GDM1 (cell line): ENCODE measurements around the gene CAMK1D.
"Not testable (repeated sequence)": the region's sequence is repeated elsewhere in the genome, so short reads cannot be mapped to it uniquely, and the experiment has no call there.

ENCODE experiments used
- DNase-seq: peaks from one replicate; lab custom pipeline; 2025; lab: John Stamatoyannopoulos, UW

Gene CAMK1D

DNA sequence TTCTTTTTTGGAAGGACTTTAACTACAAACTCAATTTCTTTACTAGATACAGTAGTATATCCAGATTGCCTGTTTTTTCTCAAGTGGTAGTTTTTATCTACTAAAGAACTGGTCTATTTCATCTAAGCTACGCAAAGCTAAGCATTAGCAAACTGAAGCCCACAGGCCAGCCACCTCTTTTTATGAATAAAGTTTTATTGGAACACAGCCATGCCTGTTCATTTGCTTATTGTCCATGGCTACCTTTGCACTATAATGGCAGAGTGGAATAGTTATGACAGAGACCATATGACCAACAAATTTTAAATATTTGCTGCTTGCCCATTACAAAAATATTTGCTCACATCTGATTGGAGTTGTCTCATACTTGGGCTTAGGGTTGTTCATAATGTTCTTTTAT lies 168.7 kb downstream of the CAMK1D start:
- DNase-seq: no peak

DNA sequence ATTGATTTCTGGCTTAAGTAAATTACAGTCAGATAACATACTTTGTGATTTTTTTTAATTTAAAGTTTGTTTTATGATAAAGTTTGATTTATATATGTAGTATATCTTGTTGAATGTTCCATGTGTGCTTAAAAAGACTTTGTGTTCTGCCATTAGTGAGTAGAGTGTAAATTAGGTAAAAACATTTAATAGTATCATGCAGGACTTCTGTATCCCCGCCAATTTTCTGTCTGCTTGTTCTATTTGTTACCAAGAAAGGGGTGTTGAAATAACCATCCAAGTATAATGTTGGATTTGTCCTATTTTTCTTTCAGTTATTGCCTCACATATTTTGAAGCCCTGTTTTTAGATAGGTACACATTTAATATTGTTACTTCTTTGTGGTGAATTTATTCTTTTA lies 172.1 kb downstream of the CAMK1D start:
- DNase-seq: no peak

DNA sequence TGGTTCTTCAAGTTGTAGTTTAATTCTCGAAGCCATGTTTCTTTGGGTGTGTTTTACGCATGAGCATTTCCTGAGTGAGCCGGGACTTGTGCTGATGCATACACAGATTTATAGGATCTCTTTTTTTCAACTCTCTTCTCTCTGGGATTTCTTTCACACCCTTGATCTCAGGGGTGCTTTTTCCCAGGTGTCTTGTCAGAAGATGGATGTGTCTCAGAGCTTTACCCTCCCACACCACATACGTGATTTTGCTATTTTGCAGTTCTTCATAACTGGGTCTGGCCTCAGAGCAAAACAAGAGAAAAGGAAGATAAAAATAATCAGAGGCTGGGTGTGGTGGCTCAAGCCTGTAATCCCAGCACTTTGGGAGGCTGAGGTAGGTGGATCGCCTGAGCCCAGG lies 177.0 kb downstream of the CAMK1D start:
- DNase-seq: no peak

DNA sequence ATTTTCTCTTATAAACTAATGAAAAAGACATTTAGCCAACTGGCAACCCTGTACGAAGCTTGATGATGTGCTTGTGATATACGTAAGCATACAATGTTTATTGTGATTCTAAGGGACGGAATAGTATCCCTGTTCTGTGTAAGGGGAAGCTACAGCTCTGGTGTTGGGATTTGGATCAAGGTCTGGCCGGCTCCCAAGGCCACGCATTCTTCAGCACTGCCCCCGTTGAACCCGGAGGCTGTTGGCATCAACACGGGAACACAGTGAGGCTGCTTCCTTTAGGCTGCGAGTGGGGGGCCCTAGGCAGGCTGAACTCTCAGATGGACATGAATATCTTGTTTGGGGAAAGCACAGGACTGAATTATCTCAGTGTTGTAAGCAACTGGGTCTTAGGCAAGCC lies 180.6 kb downstream of the CAMK1D start:
- DNase-seq: no peak

DNA sequence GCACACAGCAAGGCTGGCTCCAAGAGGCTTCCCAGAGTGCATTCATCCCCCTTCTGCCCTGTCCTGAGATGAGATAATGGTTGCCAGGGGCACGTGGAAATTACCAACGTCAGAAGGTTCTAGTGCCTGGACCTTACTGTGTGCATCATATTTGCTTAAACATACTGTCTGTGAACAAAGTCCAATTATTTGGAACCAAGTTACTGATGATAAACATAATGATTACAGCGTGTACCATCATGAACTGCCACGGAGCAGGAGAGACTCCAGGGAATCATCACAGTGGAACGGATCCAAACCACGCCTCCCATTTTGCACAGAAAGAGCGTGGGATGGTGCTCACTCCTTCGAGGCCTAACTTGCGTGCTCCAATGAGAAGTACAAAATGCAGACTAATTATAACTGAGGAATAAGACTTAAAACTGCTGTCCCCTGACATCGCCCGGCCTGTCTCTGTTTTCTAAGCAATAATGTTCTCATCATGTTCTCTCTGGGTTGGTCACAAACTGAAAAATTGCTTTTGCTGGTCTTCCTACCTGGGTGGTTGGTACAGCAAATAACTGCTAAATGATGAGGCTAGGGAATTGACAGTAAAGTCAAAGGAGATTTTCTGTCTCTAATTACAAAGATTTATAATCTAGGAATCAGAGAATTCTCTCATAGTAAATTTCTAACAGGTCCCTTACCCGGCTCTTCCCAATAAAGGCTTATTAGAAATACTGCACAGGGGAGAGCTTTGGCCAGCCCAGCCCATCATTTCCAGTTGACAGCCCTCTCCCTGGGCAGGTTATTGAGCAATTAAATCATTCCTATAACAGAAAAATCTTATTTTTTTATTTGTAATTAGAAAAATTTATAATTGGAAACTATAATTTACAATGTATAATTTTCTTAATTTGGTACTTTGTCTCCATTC lies 182.2 kb downstream of the CAMK1D start:
- no peak for DNase-seq

DNA sequence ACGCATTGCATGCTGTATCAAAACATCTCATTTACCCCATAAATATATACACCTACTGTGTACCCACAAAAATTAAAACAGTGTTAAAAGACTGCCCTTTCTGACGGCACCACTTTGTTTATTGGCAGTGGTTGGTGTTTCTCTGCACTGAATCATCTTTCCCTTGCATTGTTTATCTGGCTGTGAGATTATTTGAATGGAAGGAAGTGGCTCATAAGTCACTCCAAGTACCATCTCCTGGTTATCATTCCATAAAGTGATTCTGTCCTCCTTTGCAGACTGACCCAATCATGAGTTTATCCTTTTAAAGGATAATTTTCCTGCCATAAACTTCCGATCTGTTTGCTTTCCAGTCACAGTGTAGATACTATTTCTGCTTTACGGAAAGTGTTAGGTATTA lies 183.8 kb downstream of the CAMK1D start:
- no peak for DNase-seq

DNA sequence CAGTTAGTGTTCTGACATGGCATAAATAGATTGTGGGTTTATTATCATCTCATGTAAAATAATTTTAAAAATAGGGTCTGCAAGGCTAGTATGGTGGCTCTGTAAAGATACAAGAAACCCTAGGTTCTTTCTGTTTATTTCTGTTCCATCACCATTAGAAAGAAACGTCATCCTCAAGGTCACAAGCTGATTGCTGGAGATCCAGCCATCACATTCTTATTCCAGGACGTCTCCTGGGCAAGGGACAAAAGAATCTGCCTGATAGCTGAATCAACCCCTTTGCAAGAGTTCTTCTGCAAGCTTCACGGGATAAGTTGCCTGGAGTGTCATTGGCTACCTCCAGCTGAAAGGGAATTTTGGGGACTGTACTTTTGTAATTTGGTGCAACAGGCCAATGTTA lies 184.4 kb downstream of the CAMK1D start:
- DNase-seq: no peak

DNA sequence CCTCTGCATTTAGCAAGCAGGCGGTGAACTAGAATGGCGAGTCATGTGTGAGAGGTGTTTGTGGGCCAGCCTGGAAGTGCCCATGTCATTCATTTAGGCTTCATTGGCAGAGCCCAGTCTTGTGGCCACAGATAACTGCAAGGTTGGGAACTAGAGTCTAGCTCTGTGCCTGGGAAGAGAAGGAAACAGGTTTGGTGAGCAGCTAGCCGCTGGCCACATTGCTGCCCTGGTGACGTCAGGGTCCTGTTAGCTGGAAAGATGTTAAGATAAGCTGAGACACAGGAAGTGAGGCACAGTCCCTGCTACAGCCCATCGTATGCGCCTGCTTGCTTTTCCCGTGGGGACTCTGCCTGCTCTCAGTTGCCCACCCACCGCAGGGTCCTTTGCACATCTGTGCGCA lies 185.5 kb downstream of the CAMK1D start:
- no peak for DNase-seq

DNA sequence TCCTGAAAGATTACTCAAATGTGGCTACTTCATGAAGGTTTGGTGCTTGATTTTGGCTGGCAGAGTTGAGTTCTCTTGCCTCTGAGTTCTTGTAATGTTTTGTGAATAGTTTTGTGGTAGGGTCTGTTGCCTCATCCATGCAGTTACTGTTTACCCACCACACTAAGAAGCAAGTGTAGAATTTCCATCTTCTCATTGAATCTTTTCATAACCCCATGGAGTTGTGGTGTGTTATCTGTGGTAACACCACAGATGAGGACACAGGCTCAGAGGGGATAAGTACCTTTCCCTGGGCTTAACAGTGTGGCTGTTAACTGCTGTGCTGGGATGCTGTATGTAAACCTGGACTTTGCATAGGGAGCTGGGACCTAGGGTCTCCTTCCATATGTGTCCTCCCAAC lies 186.3 kb downstream of the CAMK1D start:
- no peak for DNase-seq

DNA sequence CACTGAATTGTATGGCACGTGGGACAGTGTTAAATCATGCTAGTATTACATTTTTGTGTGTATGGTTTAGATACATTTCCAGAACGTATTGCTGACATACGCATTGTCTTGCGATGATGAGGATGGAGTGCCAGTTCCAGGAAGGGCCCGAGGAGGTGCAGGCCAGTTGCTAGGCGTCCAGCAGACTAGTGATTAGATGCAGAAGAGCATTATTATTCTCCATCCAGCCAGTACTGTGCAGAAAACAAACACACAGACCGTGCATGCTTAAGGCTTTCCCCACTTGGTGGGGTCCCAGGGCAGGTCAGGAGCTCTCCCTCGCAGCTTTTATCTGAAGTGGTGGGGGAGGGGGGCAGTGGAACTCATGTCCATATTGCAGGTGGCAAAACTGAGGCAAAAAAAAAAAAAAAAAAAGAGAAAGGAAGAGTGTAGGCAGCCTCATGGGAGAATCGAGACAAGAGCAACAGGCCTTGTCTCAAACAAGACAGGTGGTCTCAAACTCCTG lies 189.2 kb downstream of the CAMK1D start:
- no peak for DNase-seq

DNA sequence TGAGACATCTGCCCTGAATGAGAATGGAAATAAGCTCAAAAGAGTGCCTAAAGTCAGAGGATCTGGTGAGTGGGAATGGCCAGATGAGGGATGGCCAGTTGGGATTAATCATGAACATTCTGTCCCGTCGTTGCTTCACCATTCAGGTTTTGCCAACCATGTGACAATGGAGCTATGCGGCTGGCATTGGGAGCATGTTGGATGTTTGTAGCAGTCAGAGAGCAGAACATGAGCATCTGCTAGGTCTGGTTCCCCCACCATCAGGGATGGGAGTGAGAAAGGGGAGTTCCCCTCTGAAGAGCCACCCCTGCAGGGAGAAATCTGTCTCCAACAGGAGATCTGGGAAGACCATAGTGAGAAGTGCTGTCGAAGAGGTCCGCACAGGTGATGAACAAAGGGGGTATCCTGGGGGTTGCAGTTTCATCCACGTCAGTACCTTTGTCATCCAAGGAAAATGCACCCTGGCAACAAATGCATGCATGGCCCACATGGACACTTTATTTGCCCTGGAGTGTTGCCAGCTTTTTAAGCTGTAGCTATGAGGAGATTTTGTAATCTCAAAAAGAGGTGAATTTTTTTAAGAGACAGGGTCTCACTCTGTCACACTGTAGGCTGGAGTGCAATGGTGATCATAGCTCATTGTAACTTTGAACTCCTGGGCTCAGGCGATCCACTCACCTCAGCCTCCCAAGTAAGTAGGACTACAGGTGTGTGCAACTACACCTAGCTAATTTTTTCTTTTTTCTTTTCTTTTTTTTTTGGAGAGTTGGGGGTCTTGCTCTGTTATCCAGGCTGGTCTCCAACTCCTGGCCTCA lies 190.2 kb downstream of the CAMK1D start:
- DNase-seq: no peak

DNA sequence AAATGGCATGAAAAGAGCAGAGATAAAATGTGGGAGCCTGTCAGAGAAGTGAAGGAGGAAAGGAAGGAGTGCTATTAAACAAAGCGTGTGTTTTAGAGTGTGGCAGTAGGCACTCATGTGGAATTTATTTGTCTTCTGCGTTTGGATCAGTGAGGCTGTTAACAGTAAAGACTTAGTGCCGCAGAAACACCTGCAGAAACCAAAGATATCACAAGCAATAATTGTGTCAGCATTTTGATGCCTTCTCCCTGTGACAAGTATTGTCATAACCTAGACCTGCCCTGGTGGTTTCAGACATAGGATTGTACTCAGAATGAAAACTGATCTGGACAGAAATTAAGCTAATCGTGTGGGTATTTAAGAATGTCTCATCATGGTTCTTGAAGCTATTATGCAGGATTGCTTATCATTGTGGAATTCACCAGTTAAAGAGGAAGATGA lies 191.0 kb downstream of the CAMK1D start:
- no peak for DNase-seq

DNA sequence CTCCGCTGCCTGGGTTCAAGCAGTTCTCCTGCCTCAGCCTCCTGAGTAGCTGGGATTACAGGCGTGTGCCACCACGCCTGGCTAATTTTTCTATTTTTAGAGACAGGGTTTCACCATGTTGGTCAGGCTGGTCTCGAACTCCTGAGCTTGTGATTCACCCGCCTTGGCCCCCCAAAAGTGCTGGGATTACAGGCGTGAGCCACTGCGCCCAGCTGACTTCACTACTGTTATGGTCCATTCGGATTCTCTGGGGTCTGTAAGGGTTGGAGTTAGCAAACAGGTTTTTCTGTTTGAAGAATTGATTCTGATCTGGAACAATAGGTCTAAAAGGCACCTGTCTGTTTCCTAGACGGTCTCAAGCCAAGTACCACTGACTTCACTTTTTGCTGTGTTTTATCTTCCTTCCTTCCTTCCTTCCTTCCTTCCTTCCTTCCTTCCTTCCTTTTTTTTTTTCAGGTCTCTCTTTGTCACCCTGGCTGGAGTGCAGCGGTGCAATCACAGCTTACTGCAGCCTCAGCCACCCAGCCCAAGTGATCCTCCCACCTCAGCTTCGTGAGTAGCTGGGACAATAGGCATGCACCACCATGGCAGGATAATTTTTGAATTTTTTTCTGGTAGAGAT lies 192.2 kb downstream of the CAMK1D start:
- no peak for DNase-seq

DNA sequence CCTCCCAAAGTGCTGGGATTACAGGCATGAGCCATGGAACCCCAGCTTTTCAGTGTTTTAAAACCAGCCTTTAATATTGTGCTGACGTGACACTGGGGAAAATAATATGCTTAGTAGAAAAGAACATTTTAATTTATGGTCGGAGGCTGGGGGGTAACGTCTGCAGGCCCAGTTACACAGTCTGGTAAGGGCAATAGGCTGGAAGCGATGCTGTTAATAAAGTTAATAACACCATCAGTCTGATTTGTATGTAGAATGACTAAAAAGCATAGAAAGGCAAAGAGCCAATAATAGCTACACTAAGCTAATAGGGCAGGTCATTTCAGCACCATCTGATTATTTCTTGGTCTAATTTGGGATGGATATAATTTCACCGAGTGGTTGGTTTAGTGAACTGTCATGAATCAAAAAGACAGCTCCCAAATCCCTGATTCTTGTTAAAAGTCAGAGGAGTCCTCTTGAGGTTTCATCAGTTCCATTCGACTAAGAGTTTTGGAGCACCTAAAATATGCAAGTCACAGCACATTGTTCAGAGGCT lies 192.9 kb downstream of the CAMK1D start:
- DNase-seq: no peak

DNA sequence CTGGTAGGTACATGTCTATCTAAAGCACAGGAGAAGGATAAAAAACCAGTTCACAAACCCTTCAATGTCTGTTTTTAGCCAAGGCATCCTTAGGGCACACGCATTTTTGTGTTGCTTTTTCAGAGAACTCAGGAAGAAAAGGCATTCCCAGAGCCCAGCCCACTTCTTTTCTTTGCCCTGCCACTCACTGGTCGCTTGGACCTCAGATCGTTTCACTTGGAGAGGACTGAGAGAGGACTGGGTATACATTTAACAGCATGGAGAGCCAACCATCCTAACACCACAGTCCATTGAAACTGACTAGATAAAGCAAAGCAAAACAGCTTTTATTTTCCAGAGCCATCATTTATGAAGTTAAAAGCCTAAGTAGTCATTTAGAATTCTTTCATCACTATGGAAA lies 194.2 kb downstream of the CAMK1D start:
- DNase-seq: no peak

DNA sequence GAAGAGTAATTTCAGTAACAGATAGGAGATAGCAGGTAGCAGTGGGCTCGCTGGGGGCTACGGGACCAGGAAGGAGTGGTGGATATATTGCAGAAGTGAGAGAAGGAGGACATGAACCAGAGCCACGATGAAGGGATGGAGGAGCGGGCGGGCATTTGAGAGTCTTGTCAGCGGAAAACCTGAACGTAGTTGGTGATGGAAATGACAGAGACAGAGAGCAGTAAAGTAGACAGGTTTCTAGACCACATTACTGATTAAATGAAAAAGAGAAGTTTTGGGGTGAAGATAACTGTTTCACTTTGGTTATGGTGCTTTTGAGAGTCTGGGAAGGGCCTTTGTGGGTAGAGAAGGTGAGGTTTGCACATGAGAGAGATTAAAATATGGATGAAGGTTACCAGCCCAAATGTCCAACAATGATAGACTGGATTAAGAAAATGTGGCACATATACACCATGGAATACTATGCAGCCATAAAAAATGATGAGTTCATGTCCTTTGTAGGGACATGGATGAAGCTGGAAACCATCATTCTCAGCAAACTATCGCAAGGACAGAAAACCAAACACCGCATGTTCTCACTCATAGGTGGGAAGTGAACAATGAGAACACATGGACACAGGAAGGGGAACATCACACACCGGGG lies 196.9 kb downstream of the CAMK1D start:
- not testable (repeated sequence) for DNase-seq

DNA sequence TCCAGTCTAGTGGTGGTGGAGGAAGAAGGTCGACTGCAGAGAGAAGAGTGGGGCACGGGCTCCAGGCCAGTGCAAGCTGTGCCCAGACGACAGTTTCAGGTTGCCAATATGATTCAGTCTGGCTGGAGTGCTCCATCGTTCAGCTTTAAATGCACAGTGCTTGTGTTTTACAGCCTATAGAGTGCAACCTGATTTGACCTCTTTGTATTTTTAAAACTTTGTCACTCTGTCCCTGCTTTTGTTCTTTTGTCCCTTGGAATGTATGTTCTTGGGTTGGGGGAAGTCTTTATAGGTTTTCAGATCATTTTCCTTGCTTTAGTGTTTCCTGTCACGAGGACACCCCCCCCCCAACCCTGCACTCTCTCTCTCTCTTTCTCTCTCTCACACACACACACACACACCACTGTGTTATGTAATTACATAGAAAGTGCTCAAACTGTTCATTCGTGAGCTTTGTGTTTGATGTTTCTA lies 198.0 kb downstream of the CAMK1D start:
- DNase-seq: no peak

DNA sequence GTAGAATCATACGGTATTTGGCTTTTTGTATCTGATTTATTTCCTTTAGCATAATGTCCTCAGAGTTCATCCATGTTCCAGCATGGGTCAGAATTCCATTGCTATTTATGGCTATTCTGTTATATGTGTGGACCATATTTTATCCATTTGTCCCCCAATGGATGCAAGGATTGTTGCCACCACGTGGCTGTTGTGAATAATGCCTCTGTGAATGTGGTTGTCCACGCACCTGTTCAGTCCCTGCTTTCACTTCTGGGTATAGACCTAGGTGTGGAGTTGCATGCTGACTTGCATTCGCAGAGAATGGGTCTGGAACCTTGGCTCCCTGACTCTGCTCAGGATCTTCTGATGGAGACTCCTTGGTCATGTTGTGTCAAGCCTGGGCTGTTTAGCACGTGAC lies 199.9 kb downstream of the CAMK1D start:
- no peak for DNase-seq

DNA sequence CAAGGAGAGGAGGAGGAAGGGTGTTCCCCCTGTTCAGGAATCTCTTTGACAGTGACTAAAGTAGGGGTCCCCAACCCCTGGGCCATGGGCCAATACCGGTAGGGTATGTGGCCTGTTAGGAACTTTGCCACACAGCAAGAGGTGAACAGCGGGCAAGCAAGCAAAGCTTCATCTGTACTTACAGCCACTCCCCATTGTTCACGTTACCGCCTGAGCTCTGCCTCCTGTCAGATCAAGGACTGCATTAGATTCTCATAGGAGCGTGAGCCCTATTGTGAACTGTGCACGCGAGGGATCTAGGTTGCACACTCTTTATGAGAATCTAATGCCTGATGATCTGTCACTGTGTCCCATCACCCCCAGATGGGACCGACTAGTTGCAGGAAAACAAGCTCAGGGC lies 201.6 kb downstream of the CAMK1D start:
- DNase-seq: no peak

DNA sequence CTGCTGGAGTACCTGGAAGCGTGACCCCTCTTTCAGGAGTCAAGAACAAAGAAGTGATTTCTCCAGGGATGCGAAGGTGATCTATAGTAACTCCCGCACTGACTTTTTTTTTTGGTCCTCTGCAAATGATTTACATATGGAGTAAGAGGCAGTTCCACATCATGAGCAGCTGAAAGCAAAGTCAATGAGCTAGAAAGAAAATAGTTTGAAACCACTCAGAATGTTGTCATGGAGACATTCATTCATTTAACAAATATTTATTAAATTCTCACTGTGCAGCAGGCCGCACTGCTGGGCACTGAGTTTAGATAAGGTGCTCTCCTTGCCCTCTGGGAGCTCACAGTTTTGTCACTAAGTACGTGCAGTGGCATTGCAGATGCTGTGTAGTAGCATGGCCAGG lies 206.7 kb downstream of the CAMK1D start:
- no peak for DNase-seq

DNA sequence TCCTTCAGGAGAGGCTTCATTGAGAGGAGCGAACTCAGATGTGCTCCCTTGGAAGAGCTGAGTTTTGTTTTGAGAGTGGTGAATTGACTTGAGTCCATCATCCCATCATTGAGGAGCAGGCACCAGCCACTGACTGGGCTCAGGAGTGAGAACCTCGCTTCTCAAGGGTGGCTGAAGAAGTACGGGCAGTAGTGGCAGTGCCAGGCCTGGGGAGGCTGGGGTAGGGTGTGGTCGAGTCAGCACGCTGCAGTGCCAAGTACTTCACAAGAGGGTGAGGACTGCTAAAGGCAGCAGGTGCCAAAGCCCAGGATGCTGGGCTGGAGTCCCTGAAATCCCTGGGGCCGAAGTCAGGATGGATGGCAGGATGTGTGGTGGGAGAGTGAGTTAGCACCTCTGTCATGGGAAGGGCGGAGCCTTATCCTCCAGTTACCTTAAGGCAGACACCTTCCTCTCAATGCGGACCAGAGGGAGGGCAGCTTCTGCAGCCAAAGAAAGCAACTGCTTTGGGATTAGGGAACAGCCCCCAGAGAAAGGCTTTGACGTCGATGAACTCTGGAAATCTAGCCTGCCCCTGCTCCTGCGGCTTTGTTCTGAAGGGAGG lies 210.3 kb downstream of the CAMK1D start:
- DNase-seq: no peak
